B cell (primary cell): Measurements from ENCODE around the gene GRID2. TPM values are rescaled to one million over a fixed set of nuclear protein-coding genes. Genes with fewer than 3 reads are reported as not detected.

ENCODE experiments used
- ATAC-seq: fragments of 200-7000 bp; cut with Tn5 transposase; one replicate; pipeline ENCODE4 v1.10.0; 2021; ENCODE audit warnings: low read depth, mild to moderate bottlenecking, moderate number of reproducible peaks, moderate library complexity
- CTCF ChIA-PET: fragments of 350-600 bp; sonication (Branson Sonifier 250); formaldehyde crosslinking; loops from one replicate; lab custom pipeline; 2021; ENCODE audit warnings: antibody characterized with exemption, inconsistent platforms; lab: Charles Lee
- POLR2A ChIA-PET: fragments of 350-600 bp; sonication (Branson Sonifier 250); formaldehyde crosslinking; loops from one replicate; lab custom pipeline; 2021; ENCODE audit warnings: antibody characterized with exemption; lab: Charles Lee
- DNase-seq: peaks from one replicate; pipeline ENCODE4 v3.0.0; 2013
- H2AFZ ChIP-seq: 2 replicates; pipeline ENCODE4 v1.6.1; 2012; ENCODE audit warnings: mild to moderate bottlenecking, low read depth, low read length; ENCODE audit not compliant: insufficient read depth, poor library complexity, severe bottlenecking
- H3K27ac ChIP-seq, 2 donors: 1 replicate in 1 of 2; 2 replicates in 1 of 2; pipeline ENCODE4 v1.5.1; 2012 to 2013; ENCODE audit warnings: low read length in 2 of 2, mild to moderate bottlenecking in 2 of 2, moderate library complexity in 1 of 2
- H3K27me3 ChIP-seq, 4 experiments: fragments of 200-600 bp in 1 of 4; sonication (generic) in 1 of 4; replicated peaks in 1 of 4; 1 replicate in 2 of 4; 2 replicates in 2 of 4; pipeline versions ENCODE4 v1.6.1 to v1.7.0; 2013 to 2016; ENCODE audit warnings: low read length in 3 of 4, mild to moderate bottlenecking in 2 of 4, mixed read lengths in 1 of 4, moderate library complexity in 1 of 4; ENCODE audit not compliant: insufficient read depth in 4 of 4, control insufficient read depth in 3 of 4; ENCODE audit errors: control extremely low read depth in 1 of 4
- H3K36me3 ChIP-seq, 2 experiments: replicated peaks in 1 of 2; 1 replicate in 1 of 2; 2 replicates in 1 of 2; pipeline versions ENCODE4 v1.6.1 to v1.7.1; 2013; ENCODE audit warnings: low read length in 1 of 2; ENCODE audit not compliant: insufficient read depth in 2 of 2, control insufficient read depth in 1 of 2; ENCODE audit errors: control extremely low read depth in 1 of 2, extremely low read depth in 1 of 2
- H3K4me1 ChIP-seq, 2 donors: fragments of 200-600 bp in 1 of 2; sonication (generic) in 1 of 2; 1 replicate in 1 of 2; 2 replicates in 1 of 2; pipeline versions ENCODE4 v1.5.1 to v1.6.1; 2013 to 2017; ENCODE audit warnings: low read length in 2 of 2; ENCODE audit not compliant: control insufficient read depth in 2 of 2, insufficient read depth in 2 of 2
- H3K4me2 ChIP-seq: replicated peaks from 2 replicates; pipeline ENCODE3; 2012; ENCODE audit warnings: mild to moderate bottlenecking, low read depth, low read length; ENCODE audit not compliant: poor library complexity, severe bottlenecking
- H3K4me3 ChIP-seq, 5 experiments: fragments of 200-600 bp in 1 of 5; sonication (generic) in 1 of 5; 1 replicate in 3 of 5; 2 replicates in 2 of 5; pipeline versions ENCODE4 v1.5.1 to v1.7.0; 2011 to 2016; ENCODE audit warnings: low read length in 4 of 5, mild to moderate bottlenecking in 4 of 5, low read depth in 2 of 5, control low read depth in 1 of 5, moderate library complexity in 1 of 5; ENCODE audit not compliant: insufficient read depth in 1 of 5; ENCODE audit errors: control extremely low read depth in 1 of 5, extremely low read depth in 1 of 5
- H3K79me2 ChIP-seq: fragments of 200-600 bp; sonication (generic); one replicate; pipeline ENCODE4 v1.6.0; 2016; ENCODE audit warnings: low read length; ENCODE audit not compliant: control insufficient read depth, insufficient read depth
- H3K9ac ChIP-seq: fragments of 200-600 bp; sonication (generic); 2 replicates; pipeline ENCODE4 v1.6.1; 2017; ENCODE audit warnings: mild to moderate bottlenecking, low read length, moderate library complexity
- H3K9me3 ChIP-seq, 3 donors: one replicate each; pipeline versions ENCODE4 v1.6.1 to v1.7.1; 2013; ENCODE audit warnings: low read length in 2 of 3; ENCODE audit not compliant: control insufficient read depth in 2 of 3, insufficient read depth in 1 of 3; ENCODE audit errors: control extremely low read depth in 1 of 3
- H4K20me1 ChIP-seq: 2 replicates; pipeline ENCODE4 v1.6.0; 2012; ENCODE audit warnings: mild to moderate bottlenecking, low read length; ENCODE audit not compliant: insufficient read depth, control insufficient read depth, poor library complexity, severe bottlenecking
- H3K27ac Mint-ChIP-seq: one replicate; pipeline ENCODE4 v1.8.0; 2021; ENCODE audit warnings: mixed read lengths
- H3K27me3 Mint-ChIP-seq: one replicate; pipeline ENCODE4 v1.8.0; 2021; ENCODE audit warnings: mixed read lengths
- H3K4me1 Mint-ChIP-seq: one replicate; pipeline ENCODE4 v1.8.0; 2021; ENCODE audit warnings: mixed read lengths
- H3K4me3 Mint-ChIP-seq: one replicate; pipeline ENCODE4 v1.8.0; 2021; ENCODE audit warnings: mixed read lengths
- H3K9me3 Mint-ChIP-seq: one replicate; pipeline ENCODE4 v1.8.0; 2022; ENCODE audit warnings: mixed read lengths; ENCODE audit not compliant: insufficient read depth
- CTCF ChIP-seq: fragments of 200-600 bp; IDR thresholded peaks from one replicate; pipeline ENCODE4 v1.8.0; 2022; ENCODE audit warnings: antibody characterized with exemption, mild to moderate bottlenecking
- EZH2 ChIP-seq: IDR thresholded peaks from 2 replicates; pipeline ENCODE4 v1.6.1; 2012; ENCODE audit warnings: borderline replicate concordance, low read depth, mild to moderate bottlenecking, moderate library complexity, low read length; ENCODE audit not compliant: insufficient read depth, poor library complexity, severe bottlenecking
- WGBS: methylation state at CpG from one replicate; pipeline ENCODE4 v1.1.5; 2013; ENCODE audit warnings: missing lambda C conversion rate; ENCODE audit not compliant: insufficient coverage; 5-methylcytosine and 5-hydroxymethylcytosine counted together
- intact Hi-C: fragments of 100-400 bp; cut with micrococcal nuclease; formaldehyde crosslinking; loops from one replicate; pipeline ENCODE4 v1.10.0; 2022
- polyA plus RNA-seq: library from polyadenylated mRNA; depleted of rRNA; stranded (reverse); fragments of >200 nt; gene quantifications from 2 replicates; pipeline ENCODE4 v1.2.3, GENCODE V29; 2012
- total RNA-seq, 2 donors: library from RNA; stranded (reverse); fragments of 120-200 nt in 1 of 2; gene quantifications; 1 replicate in 1 of 2; 2 replicates in 1 of 2; pipeline versions ENCODE4 v1.2.3 to v1.2.4, GENCODE V29; 2013 to 2022

Gene GRID2
- total and polyA plus RNA-seq, 2 donors (not counting 1 experiment from before 2014, with no cell fraction given): not detected

GRCh38 chr4:92789741-92790140, 486.0 kb downstream of the GRID2 start:
- no peak overlapping the region for H2AFZ ChIP-seq

GRCh38 chr4:92791871-92792440, 488.2 kb downstream of the GRID2 start:
- H3K4me2 ChIP-seq: no peak overlapping the region
- ChIA-PET CTCF (no interaction called here), POLR2A (no interaction called here)
- DNase-seq: no peak
- no peaks in the 10 kb centered on the region for H3K27me3 ChIP-seq
- no peak overlapping the region for H3K4me3 ChIP-seq
- no peaks in the 10 kb centered on the region for H4K20me1 ChIP-seq
- no peaks in the 10 kb centered on the region for H3K4me1 Mint-ChIP-seq
- ATAC-seq: no peak
- no peaks in the 10 kb centered on the region for H3K9me3 ChIP-seq
- H3K79me2 ChIP-seq: no peaks in the 10 kb centered on the region
- H3K9ac ChIP-seq: no peak overlapping the region
- no peaks in the 10 kb centered on the region for H3K4me1 ChIP-seq
- no peak overlapping the region for H3K27ac ChIP-seq
- TF ChIP-seq EZH2 (no peak), CTCF (no peak)
- H3K4me3 Mint-ChIP-seq: no peak overlapping the region
- H3K27me3 Mint-ChIP-seq: no peaks in the 10 kb centered on the region
- H3K9me3 Mint-ChIP-seq: no peaks in the 10 kb centered on the region
- intact Hi-C loops: no loop called here
- H3K36me3 ChIP-seq: no peaks in the 10 kb centered on the region
- H3K27ac Mint-ChIP-seq: no peak overlapping the region
- no peak overlapping the region for H2AFZ ChIP-seq
- 50% methylated on average over 1 of the region's 4 CpGs for WGBS

More at GRCh38 chr4:92789741-92790140, 486.0 kb downstream of the GRID2 start:
- Histone ChIP-seq H3K4me2 (no peak overlapping the region), H3K27ac (no peak overlapping the region), H3K4me1 (no peaks in the 10 kb centered on the region), H3K36me3 (no peaks in the 10 kb centered on the region), H3K4me3 (no peak overlapping the region), H3K9ac (no peak overlapping the region), H3K27me3 (no peaks in the 10 kb centered on the region), H3K9me3 (no peaks in the 10 kb centered on the region), H3K79me2 (no peaks in the 10 kb centered on the region), H4K20me1 (no peaks in the 10 kb centered on the region)
- intact Hi-C loops: no loop called here
- ATAC-seq (no peak), DNase-seq (no peak)
- Mint-ChIP-seq H3K4me3 (no peak overlapping the region), H3K27ac (no peak overlapping the region), H3K9me3 (no peaks in the 10 kb centered on the region), H3K4me1 (no peaks in the 10 kb centered on the region), H3K27me3 (no peaks in the 10 kb centered on the region)
- TF ChIP-seq EZH2 (no peak), CTCF (no peak)
- WGBS: no CpG with 5 or more reads among the region's 3 CpGs
- ChIA-PET POLR2A (no interaction called here), CTCF (no interaction called here)
